Measurements from ENCODE around the gene NLRC4. TPM values are rescaled to one million over a fixed set of nuclear protein-coding genes. Genes with fewer than 3 reads are reported as not detected.

The NLRC4 gene
- total and polyA plus RNA-seq, 8 donors: 0.13 to 1.9 (median 0.34) TPM

DNA sequence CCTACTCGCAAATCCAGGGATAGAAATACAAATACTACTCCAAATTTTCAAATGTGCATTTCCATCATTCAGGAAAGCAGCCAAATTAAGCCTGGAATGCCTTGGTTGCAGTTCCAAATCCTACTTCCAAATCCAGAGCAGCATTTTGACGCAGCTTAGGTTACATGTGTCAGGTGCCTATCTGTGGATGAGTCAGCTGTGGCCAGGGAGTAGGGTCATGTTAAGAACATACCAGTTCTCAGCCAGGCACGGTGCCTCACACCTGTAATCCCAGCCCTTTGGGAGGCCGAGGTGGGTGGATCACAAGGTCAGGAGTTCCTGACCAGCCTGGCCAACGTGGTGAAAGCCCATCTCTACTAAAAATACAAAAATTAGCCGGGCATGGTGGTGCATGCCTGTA is 82.0 kb downstream of the NLRC4 start:
- no peak overlapping the region for H3K4me3 ChIP-seq
- no peak for DNase-seq
- TF ChIP-seq, protein P1, sequence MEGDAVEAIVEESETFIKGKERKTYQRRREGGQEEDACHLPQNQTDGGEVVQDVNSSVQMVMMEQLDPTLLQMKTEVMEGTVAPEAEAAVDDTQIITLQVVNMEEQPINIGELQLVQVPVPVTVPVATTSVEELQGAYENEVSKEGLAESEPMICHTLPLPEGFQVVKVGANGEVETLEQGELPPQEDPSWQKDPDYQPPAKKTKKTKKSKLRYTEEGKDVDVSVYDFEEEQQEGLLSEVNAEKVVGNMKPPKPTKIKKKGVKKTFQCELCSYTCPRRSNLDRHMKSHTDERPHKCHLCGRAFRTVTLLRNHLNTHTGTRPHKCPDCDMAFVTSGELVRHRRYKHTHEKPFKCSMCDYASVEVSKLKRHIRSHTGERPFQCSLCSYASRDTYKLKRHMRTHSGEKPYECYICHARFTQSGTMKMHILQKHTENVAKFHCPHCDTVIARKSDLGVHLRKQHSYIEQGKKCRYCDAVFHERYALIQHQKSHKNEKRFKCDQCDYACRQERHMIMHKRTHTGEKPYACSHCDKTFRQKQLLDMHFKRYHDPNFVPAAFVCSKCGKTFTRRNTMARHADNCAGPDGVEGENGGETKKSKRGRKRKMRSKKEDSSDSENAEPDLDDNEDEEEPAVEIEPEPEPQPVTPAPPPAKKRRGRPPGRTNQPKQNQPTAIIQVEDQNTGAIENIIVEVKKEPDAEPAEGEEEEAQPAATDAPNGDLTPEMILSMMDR (IDR thresholded peaks at IDR 0.05): no peak
- ATAC-seq: no peak
- H3K27ac ChIP-seq: no peak overlapping the region
- FAIRE-seq: no peak
- intact Hi-C loops (cut with DNase I): no loop called here
- no peaks in the 10 kb centered on the region for H3K9me3 ChIP-seq
- WGBS, 2 donors: 94 to 97% methylated on average over 6 of the region's 6 CpGs
- no peaks in the 10 kb centered on the region for H3K4me1 ChIP-seq
- H3K27me3 ChIP-seq: no peaks in the 10 kb centered on the region
- H3K36me3 ChIP-seq: peaks cover 0 to 22% (median 0%) of the 10 kb centered on the region in 3 donors

Other genes starting within 250 kb of the NLRC4 start
- gene DPY30, start 225.1 kb downstream of the NLRC4 start, total RNA-seq: 10 to 100 TPM; 17.6 to 30.7 (median 22.8) TPM
- 10 to 100 TPM; 46.8 to 58.7 TPM for gene DPY30, start 225.1 kb downstream of the NLRC4 start, polyA plus RNA-seq
- 10 to 100 TPM in 1 of 6 donors, 1 to 10 TPM in 5; 5.4 to 10.4 (median 6.6) TPM for gene SPAST, start 201.3 kb downstream of the NLRC4 start, total RNA-seq
- gene SPAST, start 201.3 kb downstream of the NLRC4 start, polyA plus RNA-seq: 1 to 10 TPM; 2.5 to 3.5 TPM
- 10 to 100 TPM in 3 of 6 donors, 1 to 10 TPM in 3; 7.3 to 13.7 (median 9.6) TPM for gene SLC30A6, start 99.0 kb downstream of the NLRC4 start, total RNA-seq
- 1 to 10 TPM; 2.1 to 5.2 TPM for gene SLC30A6, start 99.0 kb downstream of the NLRC4 start, polyA plus RNA-seq
- 10 to 100 TPM; 26.3 to 42.2 (median 32.4) TPM for gene YIPF4, start 13.0 kb upstream of the NLRC4 start, total RNA-seq
- gene YIPF4, start 13.0 kb upstream of the NLRC4 start, polyA plus RNA-seq: 10 to 100 TPM in 1 of 2 donors, 1 to 10 TPM in 1; 7.6 to 13.4 TPM
- gene BIRC6, start 92.1 kb upstream of the NLRC4 start, total RNA-seq: 10 to 100 TPM; 42.7 to 58.3 (median 47.8) TPM
- 10 to 100 TPM; 12.4 to 18.6 TPM for gene BIRC6, start 92.1 kb upstream of the NLRC4 start, polyA plus RNA-seq

Measured in pancreas (tissue), 10 donors.